ENCODE results near the gene POC1A.

Gene POC1A

DNA sequence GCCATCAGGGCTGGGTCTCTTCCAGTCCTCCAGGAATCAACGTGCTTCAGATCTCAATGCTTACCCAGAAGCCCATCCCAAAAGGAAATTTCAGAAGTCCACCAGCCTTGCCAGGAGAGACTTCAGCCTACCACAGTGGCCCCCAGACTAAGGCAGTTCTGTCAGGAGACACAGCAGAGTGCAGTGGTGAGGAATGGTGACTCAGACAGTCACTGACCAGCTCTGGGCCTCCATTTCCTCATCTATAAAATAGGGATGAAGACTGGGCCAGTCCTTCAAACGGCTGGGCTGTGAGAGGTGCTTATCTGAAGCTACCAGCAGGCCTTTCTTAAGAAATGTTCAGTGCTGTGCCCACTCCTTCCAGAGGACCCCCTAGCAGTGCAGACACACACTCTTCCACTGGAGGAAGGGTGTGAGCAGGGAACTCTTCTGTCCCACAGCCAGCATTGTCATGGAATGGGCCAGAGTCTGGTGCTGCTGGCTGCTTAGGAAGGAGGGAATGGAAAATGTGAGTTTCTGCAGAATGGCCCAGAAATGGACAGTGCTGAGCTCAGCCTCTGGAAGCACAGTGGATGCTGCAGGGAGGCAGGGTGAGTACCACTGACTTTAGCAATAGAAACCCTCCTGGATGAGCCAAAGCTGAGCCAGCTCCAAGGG is 56.2 kb downstream of the POC1A start:
- no peak for DNase-seq

DNA sequence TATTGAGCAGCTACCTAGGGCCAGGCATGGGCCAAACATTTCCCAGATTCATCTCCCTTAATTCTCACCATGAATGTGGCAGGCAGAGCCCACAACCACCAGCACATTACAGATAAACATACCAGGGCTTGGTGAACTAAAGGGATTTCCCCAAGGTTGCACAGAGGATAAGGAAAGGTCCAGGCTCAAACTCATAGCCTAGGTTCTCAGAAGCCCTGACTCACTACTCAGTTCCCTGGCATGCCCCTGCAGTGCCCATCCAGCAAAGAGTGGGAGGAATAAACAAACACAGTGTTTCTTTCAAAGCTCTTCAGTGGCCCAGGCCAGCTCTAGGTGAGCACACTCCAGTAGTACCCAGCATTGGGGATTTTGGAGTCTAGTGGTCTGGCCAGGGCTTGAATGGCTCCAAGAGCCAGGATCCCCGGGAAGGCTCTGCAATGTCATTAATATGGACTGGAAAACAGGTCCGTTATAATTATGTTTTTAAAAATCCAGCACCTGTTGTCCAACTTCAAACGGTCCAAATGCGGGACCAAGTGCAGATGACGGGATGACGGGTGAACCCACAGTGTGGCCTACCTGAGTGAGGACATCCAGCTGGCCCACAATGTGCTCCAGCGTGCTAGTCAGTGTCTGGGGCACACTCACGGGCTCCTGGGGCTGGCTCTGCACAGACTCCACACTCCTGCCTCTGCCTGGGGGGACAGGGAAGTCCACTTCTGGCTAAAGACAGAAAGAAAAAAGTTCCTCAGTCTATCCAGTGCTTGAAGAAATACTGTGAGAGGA is 58.0 kb downstream of the POC1A start:
- DNase-seq = no peak

- DNase-seq = no peak
These were observed 59.4 kb downstream of the POC1A start for GRCh38 chr3:52094571-52095485.

- no peak for DNase-seq
These were observed 60.3 kb downstream of the POC1A start for GRCh38 chr3:52093756-52094545.

DNA sequence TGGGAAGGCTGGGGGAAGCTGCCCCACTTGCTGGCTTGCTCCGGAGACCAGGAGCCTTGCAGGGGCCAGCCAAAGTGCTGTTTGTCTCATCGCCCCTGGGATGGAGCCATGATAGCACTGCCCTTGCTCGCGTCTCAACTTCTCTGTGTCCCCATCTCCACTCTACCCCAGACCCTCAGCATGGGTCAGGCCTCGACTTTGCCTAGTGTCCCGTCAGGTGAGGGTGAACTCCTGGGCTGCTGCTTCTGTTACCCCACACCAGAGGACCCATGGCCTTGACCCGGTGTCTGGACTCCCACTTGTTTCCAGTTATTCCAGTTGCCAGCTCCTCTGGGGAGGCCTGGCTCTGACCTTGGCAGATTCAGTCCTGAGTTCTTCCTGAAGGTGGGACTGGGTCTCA is 61.3 kb downstream of the POC1A start:
- no peak for DNase-seq

DNA sequence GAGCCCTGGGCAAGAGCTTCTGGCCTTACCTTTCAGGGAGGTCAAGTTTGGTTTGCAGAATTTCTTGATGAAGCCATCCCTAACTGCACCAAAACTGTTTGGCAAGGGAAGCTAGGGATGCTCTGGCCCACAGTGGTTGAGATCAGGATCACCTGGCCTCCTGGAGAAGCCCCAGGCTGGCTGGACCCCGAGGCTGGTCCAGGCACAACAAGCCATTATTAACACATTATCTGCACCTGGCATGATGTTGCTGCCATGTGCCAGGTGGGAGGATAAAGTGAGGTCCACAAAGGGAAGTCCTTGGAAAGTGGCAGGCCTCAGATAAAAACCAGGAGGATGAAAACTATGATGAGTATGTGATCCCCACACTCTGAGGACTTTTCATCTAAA is 62.0 kb downstream of the POC1A start:
- no peak for DNase-seq

GRCh38 chr3:52091586-52092270 is 62.5 kb downstream of the POC1A start:
- no peak for DNase-seq

DNA sequence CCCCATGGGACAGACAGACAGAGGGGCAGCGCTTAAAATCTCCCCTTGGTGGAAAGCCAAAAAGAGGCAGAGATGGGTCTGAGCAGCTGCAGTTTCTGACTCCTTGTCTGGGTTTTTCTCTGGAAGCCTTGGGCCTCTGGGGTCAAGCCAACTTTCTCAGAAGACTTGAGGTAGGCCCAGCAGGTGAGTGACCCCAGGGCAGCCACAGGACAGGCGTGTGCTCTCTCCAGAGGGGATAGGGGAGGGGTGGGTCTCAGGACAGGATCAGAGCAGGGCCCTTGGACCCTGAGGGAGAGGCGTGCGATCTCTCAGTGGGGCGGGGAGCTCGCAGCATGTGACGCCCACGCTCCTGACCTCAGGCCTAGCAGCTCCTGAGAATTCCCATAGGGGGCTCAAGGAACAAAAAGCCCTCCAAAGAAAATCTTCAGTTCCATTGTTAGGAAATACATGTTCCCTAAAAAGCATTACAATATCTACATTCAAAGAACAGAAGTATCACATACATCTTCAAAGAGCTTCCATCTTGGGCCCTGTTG is 63.2 kb downstream of the POC1A start:
- DNase-seq = no peak

- DNase-seq = no peak
These were observed 63.9 kb downstream of the POC1A start for GRCh38 chr3:52090131-52090932.

DNA sequence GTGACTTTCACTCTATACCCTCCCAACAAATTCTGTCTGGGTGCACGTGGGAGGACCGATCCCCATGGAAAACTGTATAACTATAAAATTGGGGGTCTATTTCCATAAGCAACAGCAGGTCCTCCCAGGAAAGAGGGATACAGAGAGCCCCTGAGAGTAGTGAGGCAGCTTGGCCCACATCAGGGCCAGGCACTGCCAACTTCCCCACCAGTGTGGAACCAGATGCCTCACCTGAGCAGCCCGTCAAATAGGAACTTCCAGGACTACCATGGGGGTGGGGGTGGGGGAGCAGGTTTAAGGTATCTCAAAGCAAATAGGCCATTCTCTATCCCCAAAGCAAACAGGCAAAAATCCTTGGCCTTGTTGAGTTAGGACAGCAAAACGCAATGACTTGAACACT is 64.5 kb downstream of the POC1A start:
- DNase-seq = no peak

GRCh38 chr3:52088445-52089367 is 65.5 kb downstream of the POC1A start:
- DNase-seq = no peak

GRCh38 chr3:52087731-52088130 is 66.5 kb downstream of the POC1A start:
- no peak for DNase-seq

DNA sequence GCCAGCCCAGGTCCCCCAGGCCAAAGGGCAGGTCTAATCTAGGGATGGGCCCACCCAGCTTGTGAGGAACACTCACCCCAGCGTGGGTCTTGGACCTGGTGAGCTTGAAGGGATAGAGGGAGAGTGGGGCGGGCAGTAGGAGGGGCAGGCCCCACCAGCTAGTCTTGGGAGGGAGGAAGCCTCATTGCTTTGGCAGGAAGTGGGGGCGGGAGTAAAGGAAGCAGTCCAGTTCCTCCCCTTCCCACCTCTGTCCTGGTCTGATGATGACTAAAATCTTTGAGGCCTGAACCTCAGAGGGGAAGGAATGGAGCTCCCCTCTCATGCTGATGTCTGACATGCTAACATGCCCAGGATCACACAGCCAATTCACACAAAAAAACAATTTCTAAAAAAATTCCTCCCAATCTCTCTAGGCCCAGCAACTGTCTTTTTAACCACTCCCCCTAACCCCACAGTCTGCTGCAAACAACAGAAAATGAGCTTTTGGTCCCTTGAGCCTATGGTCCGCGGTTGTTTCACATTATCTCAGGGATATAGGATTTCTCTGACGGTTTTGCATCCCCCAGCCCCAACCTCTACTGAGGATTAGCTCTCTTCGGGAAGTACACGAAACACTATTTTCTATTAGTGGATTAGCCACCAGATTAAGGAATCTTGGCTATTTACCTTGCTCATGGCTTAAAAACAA is 67.1 kb downstream of the POC1A start:
- no peak for DNase-seq

DNA sequence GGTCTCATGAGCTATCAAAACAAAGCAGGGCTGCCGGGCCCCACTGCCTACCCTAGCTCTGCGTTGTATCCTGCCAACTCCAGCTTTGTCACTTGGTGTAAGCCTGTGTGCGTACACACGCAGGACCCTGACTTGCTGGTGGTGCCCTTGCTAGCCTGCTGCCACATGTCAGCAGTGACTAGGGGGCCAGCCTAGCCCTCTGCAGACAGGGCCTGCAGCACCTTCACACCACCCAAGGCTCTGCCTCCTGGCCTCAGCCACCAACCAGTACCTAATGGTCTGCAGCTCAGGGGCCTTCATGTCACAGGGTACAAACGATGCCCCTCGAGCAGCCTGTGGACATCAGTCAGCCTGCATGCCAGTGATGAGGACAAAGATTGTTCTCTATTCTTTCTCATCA is 67.8 kb downstream of the POC1A start:
- no peak for DNase-seq

DNA sequence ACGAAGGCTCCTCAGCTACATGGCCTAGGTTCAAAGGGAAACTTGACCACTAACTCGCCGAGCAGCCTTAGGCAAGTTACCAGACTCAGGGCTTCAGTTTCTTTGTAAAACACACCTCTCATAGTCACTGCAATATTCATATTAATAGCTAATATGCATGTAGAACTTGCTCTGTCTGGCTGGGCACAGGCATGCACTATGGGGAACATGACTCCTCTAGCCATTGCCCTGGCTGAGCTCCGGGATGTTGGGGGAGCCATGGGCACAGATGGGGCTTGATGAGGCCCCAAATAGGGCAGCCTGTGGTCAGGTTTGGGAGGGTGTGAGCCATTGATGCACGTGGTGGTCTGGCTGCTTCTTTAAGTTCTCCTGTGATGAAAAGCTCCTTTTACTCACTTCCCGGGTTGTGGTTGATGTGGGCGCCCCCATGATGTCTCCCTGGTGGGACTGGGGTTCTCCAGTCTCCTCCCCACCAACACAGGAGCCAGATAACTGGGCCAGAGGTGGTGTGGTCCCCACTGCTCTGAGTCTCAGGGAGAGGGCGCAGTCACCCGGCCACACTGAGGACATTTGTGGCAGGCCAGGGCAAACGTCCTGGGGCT is 68.4 kb downstream of the POC1A start:
- DNase-seq = no peak

GRCh38 chr3:52084954-52085680 is 69.1 kb downstream of the POC1A start:
- DNase-seq = no peak

DNA sequence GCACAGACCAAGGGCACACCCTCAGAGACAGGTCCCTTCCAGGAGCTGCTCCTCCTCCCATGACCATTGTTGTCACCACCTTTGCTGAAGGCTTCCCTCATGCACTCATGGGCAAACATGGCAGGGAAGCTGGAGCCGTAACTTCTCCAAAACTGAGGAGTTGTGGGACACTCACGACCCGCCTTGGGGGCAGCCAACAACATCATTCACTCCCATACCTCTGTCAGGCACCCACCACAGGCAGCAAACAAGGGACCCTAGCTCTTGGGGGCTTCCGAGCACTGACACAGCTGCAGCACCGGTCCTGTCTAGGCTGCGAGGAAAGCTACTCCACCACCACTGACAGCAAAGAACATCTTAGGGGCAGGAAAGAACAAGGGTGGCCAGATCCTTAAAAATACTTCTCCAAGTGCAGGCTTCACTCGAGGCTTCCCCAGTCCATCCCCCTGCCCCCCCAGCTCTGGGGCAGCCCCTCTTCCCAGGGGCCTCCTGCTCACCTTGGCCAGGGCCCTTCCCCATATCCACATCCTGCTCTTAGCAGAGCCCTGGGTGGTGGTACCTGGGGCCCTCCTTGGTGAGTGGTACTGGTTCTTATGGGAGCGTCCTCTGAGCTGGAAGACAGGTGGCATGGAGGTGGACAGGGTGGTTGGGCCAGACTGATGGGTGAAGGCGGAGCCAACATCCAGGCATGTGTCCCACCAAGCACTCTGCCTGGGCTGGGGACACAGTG is 69.8 kb downstream of the POC1A start:
- no peak for DNase-seq
